ENCODE results near the gene EPG5. TPM values are rescaled to one million over a fixed set of nuclear protein-coding genes. Genes with fewer than 3 reads are reported as not detected.

EPG5 gene
- total RNA-seq, 1 donor from 2014 or later, result 31.8 TPM

DNA sequence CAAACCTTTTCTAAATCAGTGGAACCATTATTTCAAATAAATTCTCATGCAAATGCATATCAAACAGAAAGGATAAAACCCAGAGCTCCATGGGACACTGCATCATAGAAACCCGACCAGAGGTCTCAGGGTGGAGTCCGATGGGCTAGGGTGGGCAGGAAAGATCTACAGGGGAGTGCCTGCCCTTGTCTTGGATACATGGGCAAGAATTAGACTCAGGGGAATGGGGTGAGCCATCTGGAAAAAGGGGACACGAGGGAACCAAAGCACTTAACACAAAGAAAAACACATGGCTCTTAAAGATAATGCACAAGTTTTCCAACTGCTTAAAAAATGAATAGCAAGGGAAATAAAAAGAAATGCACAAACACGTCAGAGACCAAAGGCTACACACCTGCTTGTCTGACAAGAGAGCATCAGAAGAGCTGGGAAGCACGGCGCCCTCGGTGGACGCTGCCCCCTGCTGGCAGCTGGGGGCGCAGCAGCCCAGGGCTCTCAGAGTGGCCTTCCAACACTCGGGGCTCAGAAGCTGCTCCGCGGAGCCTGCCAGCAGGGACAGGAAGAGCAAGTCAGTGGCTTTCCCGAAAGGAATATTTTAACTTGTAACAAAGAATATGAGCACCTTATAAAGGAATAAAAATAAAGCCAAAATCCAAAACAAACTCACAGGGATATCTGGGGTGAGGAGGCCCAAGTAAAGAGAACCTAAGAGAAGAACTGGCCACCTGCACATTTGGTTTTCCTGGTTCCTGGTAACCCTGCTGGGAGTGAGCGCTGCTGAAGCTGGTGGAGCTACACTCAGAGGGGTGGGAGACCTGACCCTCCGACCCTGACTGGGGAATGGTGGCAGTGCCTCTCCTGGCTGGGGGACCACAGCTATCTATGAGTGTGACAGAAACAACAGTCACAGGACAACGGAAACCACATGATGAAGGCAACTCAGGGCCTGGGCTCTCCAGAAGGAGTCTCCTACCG, 87.2 kb downstream of the EPG5 start:
- Histone ChIP-seq H3K27ac (ENCODE audit: low read depth, low read length) (no peak overlapping the region), H3K36me3 (ENCODE audit: control insufficient read depth in 3 of 3, insufficient read depth in 3 of 3, low read length in 3 of 3) (peaks cover 5 to 30% (median 28%) of the 10 kb centered on the region in 3 donors), H3K9me3 (ENCODE audit: control insufficient read depth in 3 of 3, low read length in 3 of 3) (no peaks in the 10 kb centered on the region), H3K9ac (ENCODE audit: low read depth in 1 of 3, low read length in 3 of 3) (no peak overlapping the region), H3K4me3 (ENCODE audit: low read length in 3 of 3) (no peak overlapping the region), H3K27me3 (ENCODE audit: control insufficient read depth in 3 of 3, insufficient read depth in 3 of 3, low read length in 3 of 3) (no peaks in the 10 kb centered on the region), H3K4me1 (ENCODE audit: control insufficient read depth in 3 of 3, insufficient read depth in 3 of 3, low read length in 3 of 3) (peaks cover 0 to 2% (median 0%) of the 10 kb centered on the region in 3 donors)

GRCh38 chr18:45877403-45877802, 89.7 kb downstream of the EPG5 start:
- Histone ChIP-seq H3K4me1 (ENCODE audit: control insufficient read depth in 3 of 3, insufficient read depth in 3 of 3, low read length in 3 of 3) (peaks cover 0 to 2% (median 0%) of the 10 kb centered on the region in 3 donors), H3K9me3 (ENCODE audit: control insufficient read depth in 3 of 3, low read length in 3 of 3) (no peaks in the 10 kb centered on the region), H3K9ac (ENCODE audit: low read depth in 1 of 3, low read length in 3 of 3) (no peak overlapping the region), H3K27me3 (ENCODE audit: control insufficient read depth in 3 of 3, insufficient read depth in 3 of 3, low read length in 3 of 3) (no peaks in the 10 kb centered on the region), H3K36me3 (ENCODE audit: control insufficient read depth in 3 of 3, insufficient read depth in 3 of 3, low read length in 3 of 3) (peaks cover 6 to 41% (median 28%) of the 10 kb centered on the region in 3 donors), H3K27ac (ENCODE audit: low read depth, low read length) (no peak overlapping the region), H3K4me3 (ENCODE audit: low read length in 3 of 3) (no peak overlapping the region)

DNA sequence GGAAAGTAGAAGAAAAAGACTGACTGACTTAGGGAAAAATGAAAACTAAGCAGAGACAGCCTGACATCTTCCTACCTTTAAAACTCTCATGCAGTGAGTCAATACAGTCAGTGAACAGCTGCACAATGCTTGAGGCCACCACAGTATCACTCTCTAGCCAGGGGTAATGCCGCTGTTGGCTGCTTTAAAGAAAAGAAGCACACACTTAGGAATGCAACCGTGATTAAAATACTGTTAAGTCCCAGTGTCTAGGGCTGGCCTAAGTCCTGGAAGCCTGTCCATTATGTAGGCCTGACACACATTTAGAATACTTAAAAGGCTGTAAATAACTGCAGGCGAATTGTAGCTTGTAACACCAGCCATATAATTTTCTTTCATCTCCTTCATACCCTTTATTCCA, 91.0 kb downstream of the EPG5 start:
- Histone ChIP-seq H3K27me3 (ENCODE audit: control insufficient read depth in 3 of 3, insufficient read depth in 3 of 3, low read length in 3 of 3) (no peaks in the 10 kb centered on the region), H3K4me1 (ENCODE audit: control insufficient read depth in 3 of 3, insufficient read depth in 3 of 3, low read length in 3 of 3) (peaks cover 0 to 2% (median 0%) of the 10 kb centered on the region in 3 donors), H3K9me3 (ENCODE audit: control insufficient read depth in 3 of 3, low read length in 3 of 3) (no peaks in the 10 kb centered on the region), H3K36me3 (ENCODE audit: control insufficient read depth in 3 of 3, insufficient read depth in 3 of 3, low read length in 3 of 3) (peaks cover 5 to 35% (median 26%) of the 10 kb centered on the region in 3 donors), H3K9ac (ENCODE audit: low read depth in 1 of 3, low read length in 3 of 3) (no peak overlapping the region), H3K27ac (ENCODE audit: low read depth, low read length) (no peak overlapping the region), H3K4me3 (ENCODE audit: low read length in 3 of 3) (no peak overlapping the region)

DNA sequence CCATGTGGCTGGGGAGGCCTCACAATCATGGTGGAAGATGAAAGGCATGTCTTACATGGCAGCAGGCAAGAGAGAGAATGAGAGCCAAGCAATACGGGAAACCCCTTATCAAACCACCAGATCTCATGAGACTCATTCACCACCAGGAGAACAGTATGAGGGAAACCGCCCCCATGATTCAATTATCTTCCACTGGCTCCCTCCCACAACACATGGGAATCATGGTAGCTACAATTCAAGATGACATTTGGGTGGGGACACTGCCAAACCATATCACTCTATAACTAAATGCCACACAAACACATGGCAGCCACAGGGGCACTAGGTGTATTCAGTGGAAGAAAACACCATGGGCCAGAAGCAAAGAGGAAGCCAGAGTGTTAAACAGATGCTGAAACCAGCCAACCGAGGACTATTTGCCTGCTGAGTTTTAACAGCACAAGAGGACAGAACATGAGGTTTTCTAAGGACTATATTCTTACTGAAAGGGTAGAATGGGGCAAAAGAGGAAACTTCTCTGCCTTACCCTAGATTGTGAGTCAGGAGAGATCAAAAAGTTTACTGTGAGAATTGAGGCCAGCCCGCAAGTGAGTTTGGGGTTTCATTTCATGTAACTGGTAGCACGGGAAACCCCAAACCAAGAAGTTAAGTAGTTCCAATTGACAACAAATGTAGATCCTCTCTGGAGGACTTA, 92.5 kb downstream of the EPG5 start:
- no peaks in the 10 kb centered on the region for H3K4me1 ChIP-seq (ENCODE audit: control insufficient read depth in 3 of 3, insufficient read depth in 3 of 3, low read length in 3 of 3)
- no peaks in the 10 kb centered on the region for H3K9me3 ChIP-seq (ENCODE audit: control insufficient read depth in 3 of 3, low read length in 3 of 3)
- peaks cover 11 to 39% (median 31%) of the 10 kb centered on the region in 3 donors for H3K36me3 ChIP-seq (ENCODE audit: control insufficient read depth in 3 of 3, insufficient read depth in 3 of 3, low read length in 3 of 3)
- no peak overlapping the region for H3K27ac ChIP-seq (ENCODE audit: low read depth, low read length)
- H3K27me3 ChIP-seq (ENCODE audit: control insufficient read depth in 3 of 3, insufficient read depth in 3 of 3, low read length in 3 of 3), result no peaks in the 10 kb centered on the region
- no peak overlapping the region for H3K9ac ChIP-seq (ENCODE audit: low read depth in 1 of 3, low read length in 3 of 3)
- no peak overlapping the region for H3K4me3 ChIP-seq (ENCODE audit: low read length in 3 of 3)

- Histone ChIP-seq H3K4me1 (ENCODE audit: control insufficient read depth in 3 of 3, insufficient read depth in 3 of 3, low read length in 3 of 3) (no peaks in the 10 kb centered on the region), H3K36me3 (ENCODE audit: control insufficient read depth in 3 of 3, insufficient read depth in 3 of 3, low read length in 3 of 3) (peaks cover 13 to 40% (median 37%) of the 10 kb centered on the region in 3 donors), H3K27ac (ENCODE audit: low read depth, low read length) (no peak overlapping the region), H3K27me3 (ENCODE audit: control insufficient read depth in 3 of 3, insufficient read depth in 3 of 3, low read length in 3 of 3) (no peaks in the 10 kb centered on the region), H3K9me3 (ENCODE audit: control insufficient read depth in 3 of 3, low read length in 3 of 3) (no peaks in the 10 kb centered on the region), H3K9ac (ENCODE audit: low read depth in 1 of 3, low read length in 3 of 3) (no peak overlapping the region), H3K4me3 (ENCODE audit: low read length in 3 of 3) (no peak overlapping the region)
Measured at GRCh38 chr18:45871431-45872084, 95.6 kb downstream of the EPG5 start.

- H3K9ac ChIP-seq (ENCODE audit: low read depth in 1 of 3, low read length in 3 of 3), result no peak overlapping the region
- H3K36me3 ChIP-seq (ENCODE audit: control insufficient read depth in 3 of 3, insufficient read depth in 3 of 3, low read length in 3 of 3), result peaks cover 20 to 44% (median 42%) of the 10 kb centered on the region in 3 donors
- H3K4me1 ChIP-seq (ENCODE audit: control insufficient read depth in 3 of 3, insufficient read depth in 3 of 3, low read length in 3 of 3), result no peaks in the 10 kb centered on the region
- no peak overlapping the region for H3K27ac ChIP-seq (ENCODE audit: low read depth, low read length)
- H3K27me3 ChIP-seq (ENCODE audit: control insufficient read depth in 3 of 3, insufficient read depth in 3 of 3, low read length in 3 of 3), result no peaks in the 10 kb centered on the region
- no peaks in the 10 kb centered on the region for H3K9me3 ChIP-seq (ENCODE audit: control insufficient read depth in 3 of 3, low read length in 3 of 3)
- no peak overlapping the region for H3K4me3 ChIP-seq (ENCODE audit: low read length in 3 of 3)
Measured at GRCh38 chr18:45870419-45870818, 96.7 kb downstream of the EPG5 start.

- Histone ChIP-seq H3K4me3 (ENCODE audit: low read length in 3 of 3) (no peak overlapping the region), H3K4me1 (ENCODE audit: control insufficient read depth in 3 of 3, insufficient read depth in 3 of 3, low read length in 3 of 3) (no peaks in the 10 kb centered on the region), H3K36me3 (ENCODE audit: control insufficient read depth in 3 of 3, insufficient read depth in 3 of 3, low read length in 3 of 3) (peaks cover 27 to 54% (median 49%) of the 10 kb centered on the region in 3 donors), H3K9me3 (ENCODE audit: control insufficient read depth in 3 of 3, low read length in 3 of 3) (no peaks in the 10 kb centered on the region), H3K9ac (ENCODE audit: low read depth in 1 of 3, low read length in 3 of 3) (no peak overlapping the region), H3K27me3 (ENCODE audit: control insufficient read depth in 3 of 3, insufficient read depth in 3 of 3, low read length in 3 of 3) (no peaks in the 10 kb centered on the region), H3K27ac (ENCODE audit: low read depth, low read length) (no peak overlapping the region)
Measured at GRCh38 chr18:45865466-45865865, 101.7 kb downstream of the EPG5 start.

DNA sequence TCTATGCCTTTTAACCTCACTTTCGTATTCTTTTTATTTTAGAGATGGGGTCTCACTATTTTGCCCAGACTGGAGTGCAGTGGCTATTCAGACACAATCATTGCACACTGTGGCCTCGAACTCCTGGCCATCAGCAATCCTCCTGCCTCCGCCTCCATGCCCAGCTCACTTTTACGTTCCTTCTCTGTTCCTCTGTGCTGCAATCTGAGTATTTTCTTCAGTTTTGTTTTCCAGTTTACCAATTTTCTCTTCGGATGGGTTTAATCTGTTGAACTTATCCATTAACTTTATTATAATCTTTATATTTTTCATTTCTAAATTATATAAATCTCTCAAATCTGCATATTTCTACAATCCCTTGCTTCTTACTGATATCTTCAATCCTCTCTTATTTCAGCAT, 103.0 kb downstream of the EPG5 start:
- Histone ChIP-seq H3K27me3 (ENCODE audit: control insufficient read depth in 3 of 3, insufficient read depth in 3 of 3, low read length in 3 of 3) (no peaks in the 10 kb centered on the region), H3K4me1 (ENCODE audit: control insufficient read depth in 3 of 3, insufficient read depth in 3 of 3, low read length in 3 of 3) (no peaks in the 10 kb centered on the region), H3K9me3 (ENCODE audit: control insufficient read depth in 3 of 3, low read length in 3 of 3) (no peaks in the 10 kb centered on the region), H3K36me3 (ENCODE audit: control insufficient read depth in 3 of 3, insufficient read depth in 3 of 3, low read length in 3 of 3) (peaks cover 31 to 59% (median 54%) of the 10 kb centered on the region in 3 donors), H3K27ac (ENCODE audit: low read depth, low read length) (no peak overlapping the region), H3K9ac (ENCODE audit: low read depth in 1 of 3, low read length in 3 of 3) (no peak overlapping the region), H3K4me3 (ENCODE audit: low read length in 3 of 3) (no peak overlapping the region)

- H3K27me3 ChIP-seq (ENCODE audit: control insufficient read depth in 3 of 3, insufficient read depth in 3 of 3, low read length in 3 of 3), result no peaks in the 10 kb centered on the region
- H3K4me1 ChIP-seq (ENCODE audit: control insufficient read depth in 3 of 3, insufficient read depth in 3 of 3, low read length in 3 of 3), result no peaks in the 10 kb centered on the region
- H3K4me3 ChIP-seq (ENCODE audit: low read length in 3 of 3), result no peak overlapping the region
- no peak overlapping the region for H3K9ac ChIP-seq (ENCODE audit: low read depth in 1 of 3, low read length in 3 of 3)
- no peaks in the 10 kb centered on the region for H3K9me3 ChIP-seq (ENCODE audit: control insufficient read depth in 3 of 3, low read length in 3 of 3)
- H3K27ac ChIP-seq (ENCODE audit: low read depth, low read length), result no peak overlapping the region
- H3K36me3 ChIP-seq (ENCODE audit: control insufficient read depth in 3 of 3, insufficient read depth in 3 of 3, low read length in 3 of 3), result peaks cover 33 to 64% (median 61%) of the 10 kb centered on the region in 3 donors
Measured at GRCh38 chr18:45863469-45863868, 103.7 kb downstream of the EPG5 start.
